ENCODE measurements around the gene PRR35. TPM values are rescaled to one million over a fixed set of nuclear protein-coding genes. Genes with fewer than 3 reads are reported as not detected.

The PRR35 gene
- total RNA-seq, 2 experiments from 2014 or later: not detected

- DNase-seq (peak; percentile 56), ATAC-seq (peak; percentile 7)
- POLR2A ChIA-PET: interaction anchor here (1.1 kb wide), 1 partner anchor 100 kb away, joined by 4 read pairs; the partner anchor contains the start of gene RAB11FIP3
- H3K4me1 Mint-ChIP-seq (ENCODE audit: low read depth): peaks cover 31% of the 10 kb centered on the region
- intact Hi-C loops (cut with micrococcal nuclease): loop anchor here (5.0 kb wide), 1 partner anchor 128 kb away; the partner anchor contains the start of gene NME4
- H3K9me3 Mint-ChIP-seq: no peaks in the 10 kb centered on the region
- CTCF ChIA-PET: no interaction called here
- peaks cover 15% of the 10 kb centered on the region for H3K36me3 Mint-ChIP-seq (ENCODE audit: low read depth)
- no peak for TF ChIP-seq CTCF (IDR thresholded peaks at IDR 0.05)
- peak overlapping the region; percentile 96 for H3K27ac Mint-ChIP-seq
- H3K4me3 Mint-ChIP-seq: peak overlapping the region; percentile 90
- no peaks in the 10 kb centered on the region for H3K27me3 Mint-ChIP-seq
These were observed 35.1 kb upstream of the PRR35 start for GRCh38 chr16:525123-525519.

GRCh38 chr16:525520-526180 is 34.5 kb upstream of the PRR35 start:
- ATAC-seq (peak; percentile 69), DNase-seq (peak; percentile 92)
- Mint-ChIP-seq H3K4me3 (peak overlapping the region; percentile 90), H3K27ac (peak overlapping the region; percentile 96), H3K4me1 (ENCODE audit: low read depth) (peaks cover 34% of the 10 kb centered on the region), H3K9me3 (no peaks in the 10 kb centered on the region), H3K27me3 (no peaks in the 10 kb centered on the region), H3K36me3 (ENCODE audit: low read depth) (peaks cover 16% of the 10 kb centered on the region)
- no peak for TF ChIP-seq CTCF (IDR thresholded peaks at IDR 0.05)
- intact Hi-C loops (cut with micrococcal nuclease): loop anchor here (5.0 kb wide), 1 partner anchor 128 kb away; the partner anchor contains the start of gene NME4
- ChIA-PET CTCF (interaction anchor here (0.7 to 2.3 kb wide), 2 partner anchors 111 to 133 kb away, joined by 3 to 7 read pairs; partner anchors contain the start of gene METTL26), POLR2A (interaction anchor here (0.6 to 1.3 kb wide), 12 partner anchors 13 to 447 kb away, joined by 3 to 7 read pairs (median 3); partner anchors contain the start of genes JMJD8, METTL26, NHLRC4 and RAB11FIP3)

GRCh38 chr16:526181-527014 is 33.8 kb upstream of the PRR35 start:
- Mint-ChIP-seq H3K27ac (peak overlapping the region; percentile 96), H3K4me3 (peak overlapping the region; percentile 90), H3K9me3 (no peaks in the 10 kb centered on the region), H3K27me3 (no peaks in the 10 kb centered on the region), H3K36me3 (ENCODE audit: low read depth) (peaks cover 16% of the 10 kb centered on the region), H3K4me1 (ENCODE audit: low read depth) (peaks cover 34% of the 10 kb centered on the region)
- CTCF ChIA-PET: interaction anchor here (0.7 to 2.3 kb wide), 2 partner anchors 110 to 134 kb away, joined by 3 to 7 read pairs; partner anchors contain the start of gene METTL26
- no peak for ATAC-seq
- peak; percentile 38 for DNase-seq
- intact Hi-C loops (cut with micrococcal nuclease): loop anchor here (5.0 kb wide), 1 partner anchor 129 kb away; the partner anchor contains the start of gene NME4
- POLR2A ChIA-PET: interaction anchor here (0.5 to 1.4 kb wide), 19 partner anchors 12 to 448 kb away, joined by 3 to 7 read pairs (median 3); partner anchors contain the start of genes ANTKMT, FAM234A, JMJD8 and METTL26
- TF ChIP-seq CTCF (IDR thresholded peaks at IDR 0.05): no peak

GRCh38 chr16:527015-527903 is 32.9 kb upstream of the PRR35 start, which contains the start of gene CAPN15:
TSS of gene CAPN15 (plus strand) at chr16:527712. CDS start at chr16:546839, 19,127 bp downstream.
- intact Hi-C loops (cut with micrococcal nuclease): loop anchor here (5.0 kb wide), 1 partner anchor 130 kb away; the partner anchor contains the start of gene NME4
- Mint-ChIP-seq H3K4me1 (ENCODE audit: low read depth) (peaks cover 34% of the 10 kb centered on the region), H3K36me3 (ENCODE audit: low read depth) (peaks cover 16% of the 10 kb centered on the region), H3K4me3 (peak within 1 kb of the TSS; percentile 90), H3K27ac (peak within 1 kb of the TSS; percentile 96), H3K9me3 (no peaks in the 10 kb centered on the region), H3K27me3 (no peaks in the 10 kb centered on the region)
- ATAC-seq: peak; percentile 76
- TF ChIP-seq CTCF (IDR thresholded peaks at IDR 0.05): peak; percentile 31
- CTCF ChIA-PET: interaction anchor here (0.8 to 2.4 kb wide), 4 partner anchors 20 to 215 kb away, joined by 3 to 7 read pairs (median 4); partner anchors contain the start of gene METTL26
- POLR2A ChIA-PET: interaction anchor here (0.5 to 1.4 kb wide), 7 partner anchors 48 to 448 kb away, joined by 3 to 4 read pairs (median 3); partner anchors contain the start of gene FAM234A
- DNase-seq: peak; percentile 84

All from activated CD8-positive, alpha-beta T cell treated with anti-CD3 and anti-CD28 coated beads for 36 hours (primary cell).